SK-N-SH (cell line): ENCODE measurements around the gene ZNF415. TPM values are rescaled to one million over a fixed set of nuclear protein-coding genes. Genes with fewer than 3 reads are reported as not detected.

Experiments
- CTCF ChIA-PET: fragments of 300-600, 350-600 bp; formaldehyde crosslinking; extraction: SDS; loops from one replicate; lab custom pipeline; 2021; lab: Yijun Ruan, JAX
- POLR2A ChIA-PET: fragments of 350-600 bp; sonication (Branson Sonifier 250); formaldehyde crosslinking; extraction: SDS; loops from one replicate; lab custom pipeline; 2020; ENCODE audit warnings: antibody characterized with exemption, inconsistent platforms; lab: Yijun Ruan, JAX
- DNase-seq: peaks from one replicate; pipeline ENCODE4 v3.0.0; 2012
- H2AFZ ChIP-seq: fragments of 200-600 bp; sonication (generic); 2 replicates; pipeline ENCODE4 v1.8.1; 2016; ENCODE audit warnings: antibody characterized with exemption, mild to moderate bottlenecking, low read depth
- H3F3A ChIP-seq: fragments of 200-600 bp; sonication (generic); replicated peaks from 2 replicates; pipeline ENCODE3; 2016; ENCODE audit warnings: antibody characterized with exemption, mild to moderate bottlenecking; ENCODE audit not compliant: insufficient read depth
- H3K27ac ChIP-seq, 2 experiments: fragments of 200-500 bp in 1 of 2; fragments of 200-600 bp in 1 of 2; sonication (Bioruptor generic) in 1 of 2; sonication (generic), shearing (Covaris generic) in 1 of 2; 2 replicates each; pipeline versions ENCODE4 v1.5.1 to v1.6.1; 2014 to 2016; ENCODE audit warnings: low read depth in 2 of 2, inconsistent platforms in 1 of 2, low read length in 1 of 2, mild to moderate bottlenecking in 1 of 2, mixed read lengths in 1 of 2
- H3K27me3 ChIP-seq: fragments of 200-600 bp; sonication (generic), shearing (Covaris generic); 2 replicates; pipeline ENCODE4 v1.6.1; 2016; ENCODE audit warnings: mixed run types; ENCODE audit not compliant: insufficient read depth
- H3K36me3 ChIP-seq, 2 experiments: fragments of 200-500 bp in 1 of 2; fragments of 200-600 bp in 1 of 2; sonication (Bioruptor generic) in 1 of 2; sonication (generic) in 1 of 2; replicated peaks in 1 of 2; 2 replicates each; pipeline versions ENCODE3 to v1.5.1; 2014 to 2016; ENCODE audit warnings: low read length in 1 of 2, mild to moderate bottlenecking in 1 of 2; ENCODE audit not compliant: insufficient read depth in 2 of 2, control insufficient read depth in 1 of 2
- H3K4me1 ChIP-seq, 2 experiments: fragments of 200-500 bp in 1 of 2; fragments of 200-600 bp in 1 of 2; sonication (Bioruptor generic) in 1 of 2; sonication (generic), shearing (Covaris generic) in 1 of 2; 2 replicates each; pipeline versions ENCODE4 v1.5.1 to v1.6.1; 2014 to 2016; ENCODE audit warnings: low read depth in 1 of 2, low read length in 1 of 2, mixed run types in 1 of 2; ENCODE audit not compliant: insufficient read depth in 2 of 2, control insufficient read depth in 1 of 2
- H3K4me2 ChIP-seq: fragments of 200-600 bp; sonication (generic), shearing (Covaris generic); 2 replicates; pipeline ENCODE4 v1.6.1; 2017; ENCODE audit warnings: mixed run types
- H3K4me3 ChIP-seq, 2 experiments: fragments of 200-500 bp in 1 of 2; fragments of 200-600 bp in 1 of 2; sonication (Bioruptor generic) in 1 of 2; sonication (generic), shearing (Covaris generic) in 1 of 2; 2 replicates each; pipeline versions ENCODE4 v1.5.1 to v1.8.1; 2014 to 2016; ENCODE audit warnings: low read depth in 2 of 2, inconsistent platforms in 1 of 2, low read length in 1 of 2, mild to moderate bottlenecking in 1 of 2, mixed read lengths in 1 of 2, moderate library complexity in 1 of 2
- H3K79me2 ChIP-seq: fragments of 200-600 bp; sonication (generic); 2 replicates; pipeline ENCODE4 v1.8.1; 2017; ENCODE audit warnings: mild to moderate bottlenecking; ENCODE audit not compliant: insufficient read depth
- H3K9ac ChIP-seq: fragments of 200-600 bp; sonication (generic); 2 replicates; pipeline ENCODE4 v1.6.1; 2017; ENCODE audit warnings: mixed run types
- H3K9me2 ChIP-seq: fragments of 200-600 bp; sonication (generic); 2 replicates; pipeline ENCODE4 v1.6.1; 2017; ENCODE audit warnings: mixed run types
- H3K9me3 ChIP-seq: fragments of 200-600 bp; sonication (generic); 2 replicates; pipeline ENCODE4 v1.6.1; 2017; ENCODE audit warnings: mixed run types, mild to moderate bottlenecking, moderate library complexity
- H4K20me1 ChIP-seq: fragments of 200-600 bp; sonication (generic); 2 replicates; pipeline ENCODE4 v1.6.1; 2017; ENCODE audit warnings: mild to moderate bottlenecking, mixed run types; ENCODE audit not compliant: insufficient read depth
- FOXJ3 ChIP-seq: sonication (generic); formaldehyde crosslinking; IDR thresholded peaks from 2 replicates; pipeline ENCODE4 v1.5.1; 2020; ENCODE audit warnings: mild to moderate bottlenecking, missing genetic modification reagents
- GABPA ChIP-seq: IDR thresholded peaks from 2 replicates; pipeline ENCODE4 v1.4.0; 2012; ENCODE audit warnings: low read depth, mild to moderate bottlenecking
- NRF1 ChIP-seq: IDR thresholded peaks from 2 replicates; pipeline ENCODE4 v1.6.1; 2012; ENCODE audit warnings: low read depth, mild to moderate bottlenecking, low read length
- POLR2AphosphoS5 ChIP-seq: IDR thresholded peaks from 2 replicates; pipeline ENCODE4 v1.6.1; 2012; ENCODE audit warnings: low read depth, low read length
- RCOR1 ChIP-seq: fragments of 150-350 bp; IDR thresholded peaks from 2 replicates; pipeline ENCODE4 v1.6.1; 2017; ENCODE audit warnings: antibody characterized with exemption, low read length
- REST ChIP-seq: IDR thresholded peaks from 2 replicates; pipeline ENCODE4 v1.6.1; 2012; ENCODE audit warnings: mild to moderate bottlenecking, low read depth, low read length, moderate library complexity
- TAF1 ChIP-seq: IDR thresholded peaks from 2 replicates; pipeline ENCODE4 v1.6.1; 2012; ENCODE audit warnings: low read depth, mild to moderate bottlenecking, low read length, moderate library complexity, borderline replicate concordance
- TCF12 ChIP-seq: IDR thresholded peaks from 2 replicates; pipeline ENCODE4 v1.4.0; 2012
- TEAD4 ChIP-seq: IDR thresholded peaks from 2 replicates; pipeline ENCODE4 v1.4.0; 2012; ENCODE audit warnings: mild to moderate bottlenecking, borderline replicate concordance; ENCODE audit not compliant: insufficient read depth
- USF2 ChIP-seq: fragments of 150-350 bp; IDR thresholded peaks from 2 replicates; pipeline ENCODE4 v1.6.1; 2017; ENCODE audit warnings: antibody characterized with exemption, low read length, low read depth, borderline replicate concordance
- WGBS: methylation state at CpG from one replicate; pipeline ENCODE4 v1.1.6; 2017; ENCODE audit warnings: low lambda C conversion rate; 5-methylcytosine and 5-hydroxymethylcytosine counted together
- polyA plus RNA-seq, 3 experiments: library from polyadenylated mRNA; depleted of rRNA; stranded (reverse); fragments of >200 nt; gene quantifications; 2 replicates each; pipeline ENCODE4 v1.2.3, GENCODE V29; 2012
- TF ChIP-seq, protein P1 (sequence below): fragments of 150-350 bp; IDR thresholded peaks from 2 replicates; pipeline ENCODE4 v1.6.1; 2016; ENCODE audit warnings: mild to moderate bottlenecking, low read depth, low read length

The ZNF415 gene
- polyA plus RNA-seq, 1 of the 3 experiments (the other 2 are of a cell fraction), result 1.6 TPM

DNA sequence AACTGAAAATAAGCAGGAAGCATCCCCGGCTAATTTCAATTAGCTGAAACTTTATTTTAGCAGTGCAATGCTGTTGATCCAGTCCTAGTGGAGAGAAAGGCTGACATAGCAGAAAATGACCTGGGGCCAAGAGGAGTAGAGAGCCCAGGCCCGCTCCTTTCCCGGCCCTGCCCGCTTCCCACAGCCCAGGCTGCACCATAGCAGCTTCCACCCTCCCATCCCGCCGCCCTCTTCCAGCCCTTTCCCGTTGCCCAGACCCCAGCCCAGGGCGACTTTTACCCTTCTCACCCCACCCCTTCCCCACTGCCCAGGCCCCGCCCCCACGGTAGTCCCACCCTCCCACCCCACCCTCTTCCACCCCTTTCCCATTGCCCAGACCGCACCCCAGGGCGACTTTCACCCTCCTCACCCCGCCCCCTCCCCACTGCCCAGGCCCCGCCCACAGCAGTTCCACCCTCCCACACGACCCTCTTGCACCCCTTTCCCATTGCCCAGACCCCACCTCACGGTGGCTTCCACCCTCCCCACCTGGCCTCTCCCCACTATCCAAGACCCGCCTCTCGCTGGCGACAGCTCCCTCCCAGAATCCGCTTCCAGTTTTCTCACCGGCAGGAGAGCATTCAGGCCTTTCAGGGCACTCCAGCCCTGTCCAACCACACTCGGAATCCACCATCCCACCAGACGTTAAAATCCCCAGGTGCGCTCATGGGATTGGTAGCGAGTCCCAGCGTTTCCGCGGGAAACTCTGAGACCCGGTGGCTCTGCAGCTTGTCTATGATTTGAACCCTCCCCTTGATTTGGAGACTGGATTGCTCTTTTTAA, 37.7 kb downstream of the ZNF415 start:
- H3F3A ChIP-seq, result no peaks in the 10 kb centered on the region
- no peak overlapping the region for H3K4me3 ChIP-seq
- no peak overlapping the region for H3K4me2 ChIP-seq
- POLR2A ChIA-PET, result no interaction called here
- no peak for TF ChIP-seq TCF12
- H3K9me2 ChIP-seq, result no peaks in the 10 kb centered on the region
- no peaks in the 10 kb centered on the region for H3K4me1 ChIP-seq
- H3K9ac ChIP-seq, result no peak overlapping the region
- H3K79me2 ChIP-seq, result peaks cover 61% of the 10 kb centered on the region
- peak; percentile 58 for DNase-seq
- H3K27ac ChIP-seq, result no peak overlapping the region
- H3K9me3 ChIP-seq, result no peaks in the 10 kb centered on the region
- peaks cover 4% of the 10 kb centered on the region; the same call in 1 of the 2 replicates for H4K20me1 ChIP-seq
- 95% methylated on average over 29 of the region's 29 CpGs for WGBS
- no peak overlapping the region for H2AFZ ChIP-seq
- H3K36me3 ChIP-seq, result peaks cover 31 to 33% of the 10 kb centered on the region in 2 experiments
- no peaks in the 10 kb centered on the region for H3K27me3 ChIP-seq
- CTCF ChIA-PET, result interaction anchor here (1.0 kb wide), 1 partner anchor 17 kb away, joined by 4 read pairs; no protein-coding TSS in a partner anchor

DNA sequence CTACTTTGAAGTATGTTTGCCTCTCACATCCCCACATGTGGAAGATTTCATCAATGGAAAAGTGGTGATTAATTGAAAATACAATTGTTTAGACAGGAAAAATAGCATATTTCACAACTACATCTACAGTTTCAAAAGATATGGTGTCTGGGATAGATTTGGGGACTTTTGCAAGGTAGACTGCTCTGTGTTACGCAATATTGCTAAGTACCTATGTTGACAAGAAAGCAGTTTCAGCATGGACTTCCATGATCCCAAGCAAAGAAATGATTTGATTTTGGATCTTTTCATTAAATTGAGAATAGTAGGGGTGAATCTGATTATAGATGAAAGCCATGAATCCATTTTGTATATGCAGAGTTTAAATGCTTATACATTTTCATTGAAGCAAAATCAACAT, 40.0 kb downstream of the ZNF415 start:
- Histone ChIP-seq H3K27me3 (no peaks in the 10 kb centered on the region), H4K20me1 (peaks cover 4% of the 10 kb centered on the region; the same call in 1 of the 2 replicates)
- POLR2A ChIA-PET, result no interaction called here
- no peak for TF ChIP-seq POLR2AphosphoS5
- no peak for TF ChIP-seq NRF1
- no peak for TF ChIP-seq FOXJ3 (CRISPR knock-in tag)
- no peak for TF ChIP-seq GABPA
- TF ChIP-seq, all 33 proteins: peak for 0
- Histone ChIP-seq H3K9me2 (no peaks in the 10 kb centered on the region), H3K9ac (no peak overlapping the region), H3K4me1 (no peaks in the 10 kb centered on the region), H3K4me2 (no peak overlapping the region), H3K79me2 (peaks cover 38% of the 10 kb centered on the region), H2AFZ (no peak overlapping the region), H3F3A (no peaks in the 10 kb centered on the region), H3K36me3 (peaks cover 31 to 41% of the 10 kb centered on the region in 2 experiments), H3K4me3 (no peak overlapping the region), H3K9me3 (no peaks in the 10 kb centered on the region), H3K27ac (no peak overlapping the region)
- 9% methylated on average over 1 of the region's 1 CpG for WGBS
- DNase-seq, result no peak
- CTCF ChIA-PET, result no interaction called here

GRCh38 chr19:53091413-53092254, 41.1 kb downstream of the ZNF415 start:
- ChIA-PET CTCF (no interaction called here), POLR2A (no interaction called here)
- DNase-seq, result peak; percentile 27
- Histone ChIP-seq H3K27ac (no peak overlapping the region), H4K20me1 (peaks cover 4% of the 10 kb centered on the region; the same call in 1 of the 2 replicates), H3K9me3 (no peaks in the 10 kb centered on the region), H3K36me3 (peaks cover 30 to 45% of the 10 kb centered on the region in 2 experiments), H3K27me3 (no peaks in the 10 kb centered on the region), H3K4me1 (no peaks in the 10 kb centered on the region), H3K79me2 (peaks cover 32% of the 10 kb centered on the region), H3K4me2 (no peak overlapping the region), H2AFZ (no peak overlapping the region), H3F3A (no peaks in the 10 kb centered on the region), H3K9ac (no peak overlapping the region), H3K9me2 (no peaks in the 10 kb centered on the region), H3K4me3 (no peak overlapping the region)
- 95% methylated on average over 19 of the region's 19 CpGs for WGBS
- no peak for TF ChIP-seq USF2
- TF ChIP-seq TEAD4, result no peak
- TF ChIP-seq RCOR1, result no peak
- TF ChIP-seq REST, result no peak
- TF ChIP-seq, protein P1, sequence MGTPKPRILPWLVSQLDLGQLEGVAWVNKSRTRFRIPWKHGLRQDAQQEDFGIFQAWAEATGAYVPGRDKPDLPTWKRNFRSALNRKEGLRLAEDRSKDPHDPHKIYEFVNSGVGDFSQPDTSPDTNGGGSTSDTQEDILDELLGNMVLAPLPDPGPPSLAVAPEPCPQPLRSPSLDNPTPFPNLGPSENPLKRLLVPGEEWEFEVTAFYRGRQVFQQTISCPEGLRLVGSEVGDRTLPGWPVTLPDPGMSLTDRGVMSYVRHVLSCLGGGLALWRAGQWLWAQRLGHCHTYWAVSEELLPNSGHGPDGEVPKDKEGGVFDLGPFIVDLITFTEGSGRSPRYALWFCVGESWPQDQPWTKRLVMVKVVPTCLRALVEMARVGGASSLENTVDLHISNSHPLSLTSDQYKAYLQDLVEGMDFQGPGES, result no peak
- TF ChIP-seq TAF1, result no peak
- TF ChIP-seq FOXJ3 (CRISPR knock-in tag), result no peak
